Hepatocyte (in vitro differentiated cells): ENCODE results near the gene SPRR5.

Source experiments
- CTCF ChIP-seq: fragments of 200-600 bp; sonication (generic); IDR thresholded peaks from 2 replicates; pipeline ENCODE4 v1.5.1; 2016; ENCODE audit warnings: antibody characterized with exemption, mild to moderate bottlenecking; ENCODE audit not compliant: poor library complexity
- EZH2 ChIP-seq: fragments of 200-600 bp; sonication (generic); IDR thresholded peaks from 2 replicates; pipeline ENCODE4 v1.6.1; 2016; ENCODE audit warnings: antibody characterized with exemption, mild to moderate bottlenecking, borderline replicate concordance

GRCh38 chr1:152932170-152932811 lies 14.7 kb upstream of the SPRR5 start:
- TF ChIP-seq CTCF, result no peak
- no peak for TF ChIP-seq EZH2
